Left lobe of liver (tissue), 2 donors: ENCODE data around the gene RASSF1. TPM values are rescaled to one million over a fixed set of nuclear protein-coding genes. Genes with fewer than 3 reads are reported as not detected.
"Not testable (repeated sequence)": the region's sequence is repeated elsewhere in the genome, so short reads cannot be mapped to it uniquely, and the experiment has no call there.

Experiments used
- ATAC-seq: fragments of 200-7000 bp; cut with Tn5 transposase; one replicate; pipeline ENCODE4 v1.9.1; 2020; ENCODE audit warnings: mild to moderate bottlenecking, moderate library complexity
- DNase-seq: peaks from one replicate; pipeline ENCODE4 v3.0.0-alpha.2; 2020; ENCODE audit warnings: low spot score
- total RNA-seq: library from RNA; stranded (reverse); gene quantifications from one replicate; pipeline ENCODE4 v1.2.1, GENCODE V29; 2021
- donor health status: DM: no; HTN: no; CAD: no; lungs with moderate emphysema.
- donor health status: DM: no; HTN: yes; CAD: no.

RASSF1 gene
- total RNA-seq, 1 donor from 2014 or later, result 6.4 TPM

GRCh38 chr3:50325497-50326181, 15.0 kb downstream of the RASSF1 start:
- ATAC-seq, result no peak
- DNase-seq, result no peak

- ATAC-seq (no peak), DNase-seq (no peak)
Observed at GRCh38 chr3:50325113-50325480, 15.5 kb downstream of the RASSF1 start.

- DNase-seq, result peak; percentile 78
- peak; percentile 34 for ATAC-seq
Observed at GRCh38 chr3:50324351-50325112, 16.1 kb downstream of the RASSF1 start.

GRCh38 chr3:50323614-50324199, 16.9 kb downstream of the RASSF1 start:
- DNase-seq (no peak), ATAC-seq (no peak)

- ATAC-seq (no peak), DNase-seq (no peak)
Observed at GRCh38 chr3:50323092-50323600, 17.5 kb downstream of the RASSF1 start.

GRCh38 chr3:50322386-50323091, 18.1 kb downstream of the RASSF1 start, which contains the start of gene HYAL2:
Gene HYAL2, minus strand, starts transcription at chr3:50322745. Its CDS starts 2,256 bp downstream, at chr3:50320489.
- no peak for ATAC-seq
- DNase-seq, result peak; percentile 75

GRCh38 chr3:50322115-50322385, 18.6 kb downstream of the RASSF1 start:
- DNase-seq (no peak), ATAC-seq (no peak)

- peak; percentile 84 for ATAC-seq
- DNase-seq, result peak; percentile 91
Observed at GRCh38 chr3:50321336-50322114, 19.1 kb downstream of the RASSF1 start.

- peak; percentile 87 for DNase-seq
Observed at GRCh38 chr3:50320853-50321335, 19.7 kb downstream of the RASSF1 start.

GRCh38 chr3:50319894-50320625, 20.6 kb downstream of the RASSF1 start:
- ATAC-seq (no peak), DNase-seq (no peak)

More at GRCh38 chr3:50320853-50321335, 19.7 kb downstream of the RASSF1 start:
- ATAC-seq, result peak; percentile 78

GRCh38 chr3:50319181-50319893, 21.3 kb downstream of the RASSF1 start:
- ATAC-seq (no peak), DNase-seq (no peak)

GRCh38 chr3:50318615-50319014, 22.0 kb downstream of the RASSF1 start:
- no peak for DNase-seq
- no peak for ATAC-seq

- no peak for ATAC-seq
- DNase-seq, result no peak
Observed at GRCh38 chr3:50318163-50318562, 22.5 kb downstream of the RASSF1 start.

- ATAC-seq (no peak), DNase-seq (no peak)
Observed at GRCh38 chr3:50317300-50317699, 23.3 kb downstream of the RASSF1 start.

- no peak for ATAC-seq
- DNase-seq, result no peak
Observed at GRCh38 chr3:50316657-50317242, 23.9 kb downstream of the RASSF1 start.

GRCh38 chr3:50314816-50315215, 25.8 kb downstream of the RASSF1 start:
- DNase-seq, result no peak
- ATAC-seq, result peak; percentile 5

GRCh38 chr3:50314342-50314741, 26.3 kb downstream of the RASSF1 start:
- ATAC-seq, result peak; percentile 66
- no peak for DNase-seq

GRCh38 chr3:50312041-50312440, 28.6 kb downstream of the RASSF1 start:
- DNase-seq, ATAC-seq: not testable (repeated sequence)

GRCh38 chr3:50304601-50305000, 36.0 kb downstream of the RASSF1 start:
- ATAC-seq, result no peak
- DNase-seq, result no peak
